Mucosa of descending colon (tissue), 3 donors: ENCODE data around the gene MOCS2. TPM values are rescaled to one million over a fixed set of nuclear protein-coding genes. Genes with fewer than 3 reads are reported as not detected.

Source experiments
- ATAC-seq: fragments of 200-7000 bp; cut with Tn5 transposase; one replicate; pipeline ENCODE4 v1.9.1; 2020; ENCODE audit warnings: mild to moderate bottlenecking, moderate library complexity
- DNase-seq, 3 donors: peaks; one replicate each; pipeline ENCODE4 v3.0.0-alpha.2; 2020
- H3K36me3 ChIP-seq: fragments of 200-600 bp; one replicate; pipeline ENCODE4 v1.8.0; 2021; ENCODE audit warnings: low read depth, mild to moderate bottlenecking
- H3K4me1 ChIP-seq: fragments of 200-600 bp; one replicate; pipeline ENCODE4 v1.8.0; 2021; ENCODE audit warnings: low read depth, mild to moderate bottlenecking
- H3K4me3 ChIP-seq: fragments of 200-600 bp; one replicate; pipeline ENCODE4 v1.8.0; 2021; ENCODE audit warnings: mild to moderate bottlenecking
- H3K9me3 ChIP-seq: fragments of 200-600 bp; one replicate; pipeline ENCODE4 v1.8.0; 2021; ENCODE audit warnings: mild to moderate bottlenecking
- CTCF ChIP-seq: fragments of 200-600 bp; IDR thresholded peaks from one replicate; pipeline ENCODE4 v1.8.0; 2022; ENCODE audit warnings: antibody characterized with exemption, mild to moderate bottlenecking
- intact Hi-C, 2 donors: fragments of 100-400 bp; cut with DNase I in 1 of 2; cut with micrococcal nuclease in 1 of 2; formaldehyde crosslinking; loops; one replicate each; pipeline versions ENCODE4 v1.11.0 to v1.11.1; 2022; cut with DNase I, micrococcal nuclease
- total RNA-seq, 3 donors: library from RNA; stranded (reverse); fragmentation: NEBNext Ultra II Directional in 2 of 3; extraction: Animal tissue kit (Norgen Biotek cat#: 25700) in 2 of 3; gene quantifications; one replicate each; pipeline versions ENCODE4 v1.2.1 to v1.2.4, GENCODE V29; 2021 to 2023
- donor health status: DM: no; HTN: no; CAD: no; lungs with moderate emphysema.
- donor health status: DM: no; HTN: no; CAD: no.
- donor health status: DM: no; HTN: yes; CAD: no.

Gene MOCS2
- total RNA-seq, 3 donors from 2014 or later, result 16.7 to 48.7 (median 28.9) TPM

GRCh38 chr5:53087171-53087570 lies 22.4 kb downstream of the MOCS2 start:
- no peaks in the 10 kb centered on the region for H3K36me3 ChIP-seq
- ATAC-seq, result no peak
- no peak for TF ChIP-seq CTCF
- no peaks in the 10 kb centered on the region for H3K4me1 ChIP-seq
- intact Hi-C loops, result no loop called here
- H3K9me3 ChIP-seq, result no peaks in the 10 kb centered on the region
- DNase-seq, result no peak
- H3K4me3 ChIP-seq, result no peak overlapping the region

- DNase-seq, result no peak
- H3K4me3 ChIP-seq, result no peak overlapping the region
- no peaks in the 10 kb centered on the region for H3K9me3 ChIP-seq
- no peak for ATAC-seq
- H3K36me3 ChIP-seq, result no peaks in the 10 kb centered on the region
- no peak for TF ChIP-seq CTCF
- H3K4me1 ChIP-seq, result no peaks in the 10 kb centered on the region
- intact Hi-C loops, result no loop called here
Measured at GRCh38 chr5:53084546-53085255, 24.9 kb downstream of the MOCS2 start.

GRCh38 chr5:53083927-53084326 lies 25.6 kb downstream of the MOCS2 start:
- H3K4me3 ChIP-seq, result no peak overlapping the region

GRCh38 chr5:53080271-53080670 lies 29.3 kb downstream of the MOCS2 start:
- no peaks in the 10 kb centered on the region for H3K36me3 ChIP-seq
- no peak for ATAC-seq
- no peak for DNase-seq
- H3K9me3 ChIP-seq, result no peaks in the 10 kb centered on the region
- no peaks in the 10 kb centered on the region for H3K4me1 ChIP-seq
- intact Hi-C loops, result no loop called here
- no peak for TF ChIP-seq CTCF
- no peak overlapping the region for H3K4me3 ChIP-seq

More at GRCh38 chr5:53083927-53084326, 25.6 kb downstream of the MOCS2 start:
- no peak for TF ChIP-seq CTCF
- Histone ChIP-seq H3K4me1 (no peaks in the 10 kb centered on the region), H3K9me3 (no peaks in the 10 kb centered on the region), H3K36me3 (no peaks in the 10 kb centered on the region)
- DNase-seq (no peak), ATAC-seq (no peak)
- intact Hi-C loops, result no loop called here

GRCh38 chr5:53076014-53076583 lies 33.5 kb downstream of the MOCS2 start:
- intact Hi-C loops, result no loop called here

More at GRCh38 chr5:53076014-53076583, 33.5 kb downstream of the MOCS2 start:
- Histone ChIP-seq H3K9me3 (no peaks in the 10 kb centered on the region), H3K36me3 (no peaks in the 10 kb centered on the region), H3K4me1 (no peaks in the 10 kb centered on the region), H3K4me3 (no peak overlapping the region)
- TF ChIP-seq CTCF, result no peak
- ATAC-seq, result no peak
- no peak for DNase-seq
